Thoracic aorta (tissue), 2 donors: Measurements from ENCODE around the gene ARL3. TPM values are rescaled to one million over a fixed set of nuclear protein-coding genes. Genes with fewer than 3 reads are reported as not detected.
A peak's percentile ranks its signal among the peaks of the same experiment; 100 is the strongest.

Experiments
- ATAC-seq: fragments of 150-250 bp; one replicate; pipeline ENCODE4 v1.8.0; 2017; ENCODE audit warnings: low read depth; ENCODE audit not compliant: insufficient number of reproducible peaks, low FRiP score
- DNase-seq: peaks from one replicate; pipeline ENCODE4 v3.0.0-alpha.2; 2020; ENCODE audit warnings: low spot score
- H3K27ac ChIP-seq, 2 donors: fragments of 200-600 bp; sonication (generic); 1 replicate in 1 of 2; 2 replicates in 1 of 2; pipeline ENCODE4 v1.5.1; 2016; ENCODE audit warnings: mild to moderate bottlenecking in 2 of 2, moderate library complexity in 2 of 2
- H3K27me3 ChIP-seq: fragments of 200-600 bp; sonication (generic); replicated peaks from 2 replicates; pipeline ENCODE4 v1.6.0; 2016; ENCODE audit warnings: mild to moderate bottlenecking; ENCODE audit not compliant: insufficient read depth
- H3K36me3 ChIP-seq: fragments of 200-600 bp; sonication (generic); one replicate; pipeline ENCODE4 v1.5.1; 2016
- H3K4me1 ChIP-seq, 2 donors: fragments of 200-600 bp; sonication (generic); 1 replicate in 1 of 2; 2 replicates in 1 of 2; pipeline versions ENCODE4 v1.5.1 to v1.6.0; 2016; ENCODE audit warnings: low read depth in 2 of 2, mild to moderate bottlenecking in 1 of 2; ENCODE audit not compliant: control insufficient read depth in 1 of 2
- H3K4me3 ChIP-seq: fragments of 200-600 bp; sonication (generic); 2 replicates; pipeline ENCODE4 v1.5.1; 2016; ENCODE audit warnings: mild to moderate bottlenecking
- H3K9me3 ChIP-seq: fragments of 200-600 bp; sonication (generic); 2 replicates; pipeline ENCODE4 v1.5.1; 2016
- CTCF ChIP-seq: fragments of 200-600 bp; sonication (generic); IDR thresholded peaks from one replicate; pipeline ENCODE4 v1.5.1; 2019; ENCODE audit warnings: antibody characterized with exemption
- total RNA-seq, 2 donors: library from RNA; depleted of rRNA; stranded (reverse); fragments of >200 nt; gene quantifications; one replicate each; pipeline versions ENCODE4 v1.1.0 to v1.2.3, GENCODE V29; 2016

The ARL3 gene
- total RNA-seq, 2 donors from 2014 or later = 5.1 to 8.8 TPM

- DNase-seq = peak; percentile 96
- H3K4me3 ChIP-seq = peak overlapping the region; percentile 96
- no peaks in the 10 kb centered on the region for H3K36me3 ChIP-seq
- no peaks in the 10 kb centered on the region for H3K27me3 ChIP-seq
- peaks cover 8 to 9% of the 10 kb centered on the region in 2 donors for H3K4me1 ChIP-seq
- ATAC-seq = peak; percentile 67
- TF ChIP-seq CTCF = no peak
- peak overlapping the region; percentile 99 to 100 for H3K27ac ChIP-seq
- no peaks in the 10 kb centered on the region for H3K9me3 ChIP-seq
These were observed 72.1 kb downstream of the ARL3 start for GRCh38 chr10:102641880-102642735.

- no peaks in the 10 kb centered on the region for H3K27me3 ChIP-seq
- peak overlapping the region; percentile 99 to 100 for H3K27ac ChIP-seq
- peaks cover 2 to 4% of the 10 kb centered on the region in 2 donors for H3K4me1 ChIP-seq
- H3K36me3 ChIP-seq = no peaks in the 10 kb centered on the region
- ATAC-seq (no peak), DNase-seq (no peak)
- TF ChIP-seq CTCF = no peak
- no peaks in the 10 kb centered on the region for H3K9me3 ChIP-seq
- peak overlapping the region; percentile 96 for H3K4me3 ChIP-seq
These were observed 72.8 kb downstream of the ARL3 start for GRCh38 chr10:102641402-102641801.

GRCh38 chr10:102639537-102639936 lies 74.7 kb downstream of the ARL3 start:
- DNase-seq (no peak), ATAC-seq (no peak)
- Histone ChIP-seq H3K27ac (no peak overlapping the region), H3K27me3 (no peaks in the 10 kb centered on the region), H3K9me3 (no peaks in the 10 kb centered on the region), H3K4me3 (no peak overlapping the region), H3K36me3 (no peaks in the 10 kb centered on the region), H3K4me1 (peaks cover 4 to 12% of the 10 kb centered on the region in 2 donors)
- no peak for TF ChIP-seq CTCF

GRCh38 chr10:102635377-102635776 lies 78.8 kb downstream of the ARL3 start:
- peaks cover 21 to 45% of the 10 kb centered on the region in 2 donors for H3K4me1 ChIP-seq
- DNase-seq = no peak

More at GRCh38 chr10:102635377-102635776, 78.8 kb downstream of the ARL3 start:
- Histone ChIP-seq H3K9me3 (no peaks in the 10 kb centered on the region), H3K27me3 (no peaks in the 10 kb centered on the region), H3K36me3 (peaks cover 1% of the 10 kb centered on the region), H3K4me3 (no peak overlapping the region), H3K27ac (no peak overlapping the region)
- no peak for ATAC-seq
- no peak for TF ChIP-seq CTCF
